Tibial artery (tissue), 4 donors: ENCODE results near the gene ENOSF1.

Experiments used
- DNase-seq, 2 donors: peaks; one replicate each; pipeline ENCODE4 v3.0.0-alpha.2; 2019
- H3K27ac ChIP-seq, 2 donors: fragments of 200-600 bp; sonication (generic) in 1 of 2; 1 replicate in 1 of 2; 2 replicates in 1 of 2; pipeline ENCODE4 v1.5.1; 2018 to 2019; ENCODE audit warnings: mild to moderate bottlenecking in 1 of 2
- H3K27me3 ChIP-seq, 2 donors: fragments of 200-600 bp; sonication (generic) in 1 of 2; one replicate each; pipeline versions ENCODE4 v1.5.1 to v1.6.0; 2016 to 2019
- H3K36me3 ChIP-seq, 3 donors: fragments of 200-600 bp; sonication (generic) in 2 of 3; one replicate each; pipeline ENCODE4 v1.5.1; 2016 to 2019; ENCODE audit warnings: mild to moderate bottlenecking in 2 of 3
- H3K4me1 ChIP-seq, 4 donors: fragments of 200-600 bp; sonication (generic) in 2 of 4; 1 replicate in 3 of 4; 2 replicates in 1 of 4; pipeline ENCODE4 v1.5.1; 2016 to 2019
- H3K4me3 ChIP-seq, 2 donors: fragments of 200-600 bp; sonication (generic) in 1 of 2; 1 replicate in 1 of 2; 2 replicates in 1 of 2; pipeline ENCODE4 v1.5.1; 2018 to 2019; ENCODE audit warnings: mild to moderate bottlenecking in 2 of 2
- H3K9me3 ChIP-seq, 3 donors: fragments of 200-600 bp; sonication (generic) in 1 of 3; one replicate each; pipeline ENCODE4 v1.5.1; 2016 to 2019
- intact Hi-C: fragments of 100-400 bp; cut with DNase I; formaldehyde crosslinking; loops from one replicate; pipeline ENCODE4 v1.15.0; 2023; ENCODE audit warnings: low total_unique reads
- TF ChIP-seq, protein P1 (sequence below), 2 experiments: fragments of 200-600 bp in 1 of 2; fragments of 450-650 bp in 1 of 2; IDR thresholded peaks; one replicate each; pipeline ENCODE4 v1.5.1; 2017 to 2019; ENCODE audit warnings: antibody characterized with exemption in 2 of 2, mild to moderate bottlenecking in 1 of 2, moderate library complexity in 1 of 2

Gene ENOSF1

DNA sequence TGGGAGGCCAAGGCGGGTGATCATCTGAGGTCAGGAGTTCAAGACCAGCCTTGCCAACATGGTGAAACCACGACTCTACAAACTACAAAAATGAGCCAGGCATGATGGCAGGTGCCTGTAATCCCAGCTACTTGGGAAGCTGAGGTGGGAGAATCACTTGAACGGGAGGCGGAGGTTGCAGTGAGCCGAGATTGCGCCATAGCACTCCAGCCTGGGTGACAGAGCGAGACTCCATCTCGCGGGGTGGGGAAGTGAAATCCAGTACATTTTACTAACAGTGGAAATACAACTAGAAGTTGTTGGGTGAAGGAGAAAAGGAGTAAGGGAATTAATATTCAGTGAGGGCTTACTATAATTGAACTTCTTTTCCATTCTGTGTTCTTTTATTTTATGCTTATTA is 13.2 kb upstream of the ENOSF1 start:
- no peak overlapping the region for H3K4me3 ChIP-seq
- H3K36me3 ChIP-seq, result peaks cover 9 to 23% (median 12%) of the 10 kb centered on the region in 3 donors
- H3K4me1 ChIP-seq, result no peaks in the 10 kb centered on the region
- no peak for DNase-seq
- no peaks in the 10 kb centered on the region for H3K9me3 ChIP-seq
- intact Hi-C loops, result no loop called here
- no peak overlapping the region for H3K27ac ChIP-seq
- TF ChIP-seq, protein P1, sequence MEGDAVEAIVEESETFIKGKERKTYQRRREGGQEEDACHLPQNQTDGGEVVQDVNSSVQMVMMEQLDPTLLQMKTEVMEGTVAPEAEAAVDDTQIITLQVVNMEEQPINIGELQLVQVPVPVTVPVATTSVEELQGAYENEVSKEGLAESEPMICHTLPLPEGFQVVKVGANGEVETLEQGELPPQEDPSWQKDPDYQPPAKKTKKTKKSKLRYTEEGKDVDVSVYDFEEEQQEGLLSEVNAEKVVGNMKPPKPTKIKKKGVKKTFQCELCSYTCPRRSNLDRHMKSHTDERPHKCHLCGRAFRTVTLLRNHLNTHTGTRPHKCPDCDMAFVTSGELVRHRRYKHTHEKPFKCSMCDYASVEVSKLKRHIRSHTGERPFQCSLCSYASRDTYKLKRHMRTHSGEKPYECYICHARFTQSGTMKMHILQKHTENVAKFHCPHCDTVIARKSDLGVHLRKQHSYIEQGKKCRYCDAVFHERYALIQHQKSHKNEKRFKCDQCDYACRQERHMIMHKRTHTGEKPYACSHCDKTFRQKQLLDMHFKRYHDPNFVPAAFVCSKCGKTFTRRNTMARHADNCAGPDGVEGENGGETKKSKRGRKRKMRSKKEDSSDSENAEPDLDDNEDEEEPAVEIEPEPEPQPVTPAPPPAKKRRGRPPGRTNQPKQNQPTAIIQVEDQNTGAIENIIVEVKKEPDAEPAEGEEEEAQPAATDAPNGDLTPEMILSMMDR (IDR thresholded peaks at IDR 0.05), result no peak
- H3K27me3 ChIP-seq, result no peaks in the 10 kb centered on the region

DNA sequence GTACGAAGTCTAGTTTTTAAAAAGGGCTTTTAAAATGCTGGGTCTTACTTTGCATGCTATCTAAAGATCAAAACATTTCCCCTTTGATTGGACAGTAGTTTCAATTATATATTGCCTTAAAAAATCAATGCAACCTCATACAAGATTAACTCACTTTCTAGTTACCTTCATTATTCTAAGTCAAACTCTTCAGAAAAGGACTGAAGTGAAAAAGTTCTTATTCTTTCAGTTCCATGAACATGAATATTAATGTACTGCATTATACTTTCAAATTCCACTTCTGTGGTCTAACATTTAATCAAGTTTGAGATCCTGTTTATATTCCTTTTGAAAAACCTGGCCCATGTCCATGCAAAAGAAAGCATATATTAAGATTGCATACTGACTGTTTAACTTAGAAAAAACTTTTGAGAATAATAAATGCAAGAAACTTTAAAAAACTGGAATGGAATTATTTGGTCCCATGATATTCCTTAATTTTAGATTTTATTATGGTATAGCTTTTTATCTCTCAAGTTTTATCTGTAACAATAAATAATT is 11.2 kb upstream of the ENOSF1 start:
- Histone ChIP-seq H3K27ac (no peak overlapping the region), H3K9me3 (no peaks in the 10 kb centered on the region), H3K27me3 (no peaks in the 10 kb centered on the region), H3K4me1 (no peaks in the 10 kb centered on the region), H3K4me3 (no peak overlapping the region), H3K36me3 (peaks cover 4 to 14% (median 9%) of the 10 kb centered on the region in 3 donors)
- DNase-seq, result no peak
- intact Hi-C loops, result no loop called here
- TF ChIP-seq, protein P1 (IDR thresholded peaks at IDR 0.05), result no peak

DNA sequence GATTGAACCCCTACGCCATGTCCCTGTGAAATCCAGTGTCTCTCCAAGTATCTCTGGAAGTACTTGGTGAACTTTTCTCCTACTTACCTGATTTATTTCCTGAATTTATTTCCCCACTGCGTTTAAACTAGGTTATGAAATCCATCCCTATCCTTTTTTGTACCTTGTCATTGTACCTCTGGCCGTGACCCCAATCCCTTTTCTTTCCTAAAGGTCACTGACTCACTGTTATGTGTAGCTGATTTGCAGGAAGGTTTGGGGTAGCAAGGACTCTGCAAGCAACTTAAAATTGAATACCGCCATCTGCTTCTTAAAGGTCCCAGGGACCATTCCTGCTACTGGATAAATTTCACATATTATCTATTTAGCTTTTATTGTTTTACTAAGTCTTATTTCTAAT is 4.6 kb upstream of the ENOSF1 start:
- intact Hi-C loops, result loop anchor here (10.0 kb wide), 1 partner anchor 62 kb away; the partner anchor contains the start of gene TYMS
- H3K27me3 ChIP-seq, result no peaks in the 10 kb centered on the region

GRCh38 chr18:715626-716025 is 3.2 kb upstream of the ENOSF1 start:
- no peaks in the 10 kb centered on the region for H3K27me3 ChIP-seq
- no peak for DNase-seq
- H3K4me3 ChIP-seq, result no peak overlapping the region
- H3K9me3 ChIP-seq, result no peaks in the 10 kb centered on the region
- H3K4me1 ChIP-seq, result peaks cover 0 to 12% (median 4%) of the 10 kb centered on the region in 4 donors
- TF ChIP-seq, protein P1 (IDR thresholded peaks at IDR 0.05), result no peak
- no peaks in the 10 kb centered on the region for H3K36me3 ChIP-seq
- H3K27ac ChIP-seq, result no peak overlapping the region
- intact Hi-C loops, result loop anchor here (10.0 kb wide), 1 partner anchor 61 kb away; the partner anchor contains the start of gene TYMS

More for the DNA sequence above, 4.6 kb upstream of the ENOSF1 start:
- TF ChIP-seq, protein P1 (IDR thresholded peaks at IDR 0.05), result no peak
- Histone ChIP-seq H3K4me3 (no peak overlapping the region), H3K36me3 (no peaks in the 10 kb centered on the region), H3K9me3 (no peaks in the 10 kb centered on the region), H3K27ac (no peak overlapping the region), H3K4me1 (peaks cover 0 to 5% (median 0%) of the 10 kb centered on the region in 4 donors)
- no peak for DNase-seq

- Histone ChIP-seq H3K27me3 (no peaks in the 10 kb centered on the region), H3K27ac (peak overlapping the region; percentile 67 to 78), H3K4me3 (peak overlapping the region; percentile 65 to 67), H3K4me1 (peaks cover 0 to 18% (median 7%) of the 10 kb centered on the region in 4 donors), H3K36me3 (peaks cover 0 to 12% (median 0%) of the 10 kb centered on the region in 3 donors), H3K9me3 (no peaks in the 10 kb centered on the region)
- intact Hi-C loops, result loop anchor here (5.0 to 10.0 kb wide), 2 partner anchors 58 to 99 kb away; partner anchors contain the start of genes TYMS and YES1
- TF ChIP-seq, protein P1 (IDR thresholded peaks at IDR 0.05), result no peak
- no peak for DNase-seq
Measured at GRCh38 chr18:713135-713490, 683 bp upstream of the ENOSF1 start.
